Rectal smooth muscle tissue (tissue), 1 donor: ENCODE results near the gene CAMTA2.

Experiments
- H3K27ac ChIP-seq: one replicate; pipeline ENCODE4 v1.7.0; 2013; ENCODE audit warnings: low read depth, low read length, inconsistent platforms
- H3K27me3 ChIP-seq: one replicate; pipeline ENCODE4 v1.7.0; 2013; ENCODE audit warnings: low read length; ENCODE audit not compliant: control insufficient read depth, insufficient read depth
- H3K36me3 ChIP-seq: one replicate; pipeline ENCODE4 v1.7.0; 2013; ENCODE audit warnings: low read length; ENCODE audit not compliant: control insufficient read depth, insufficient read depth
- H3K4me1 ChIP-seq: one replicate; pipeline ENCODE4 v1.7.0; 2013; ENCODE audit warnings: low read length; ENCODE audit not compliant: control insufficient read depth, insufficient read depth
- H3K4me3 ChIP-seq: one replicate; pipeline ENCODE4 v1.7.0; 2013; ENCODE audit warnings: low read length
- H3K9ac ChIP-seq: one replicate; pipeline ENCODE4 v1.7.0; 2013; ENCODE audit warnings: low read length

The CAMTA2 gene

GRCh38 chr17:4971826-4972225 lies 15.6 kb downstream of the CAMTA2 start:
- H3K27ac ChIP-seq: peak overlapping the region; percentile 38
- H3K36me3 ChIP-seq: peaks cover 21% of the 10 kb centered on the region
- H3K4me1 ChIP-seq: peaks cover 15% of the 10 kb centered on the region
- H3K27me3 ChIP-seq: no peaks in the 10 kb centered on the region
- H3K4me3 ChIP-seq: no peak overlapping the region
- H3K9ac ChIP-seq: no peak overlapping the region

GRCh38 chr17:4970273-4970672 lies 17.2 kb downstream of the CAMTA2 start:
- H3K27me3 ChIP-seq: no peaks in the 10 kb centered on the region
- H3K4me1 ChIP-seq: peaks cover 22% of the 10 kb centered on the region
- peak overlapping the region; percentile 91 for H3K27ac ChIP-seq
- H3K36me3 ChIP-seq: peaks cover 22% of the 10 kb centered on the region
- H3K9ac ChIP-seq: no peak overlapping the region
- H3K4me3 ChIP-seq: no peak overlapping the region

GRCh38 chr17:4969551-4970173 lies 17.8 kb downstream of the CAMTA2 start:
- H3K9ac ChIP-seq: no peak overlapping the region
- H3K4me3 ChIP-seq: peak overlapping the region; percentile 80
- peaks cover 22% of the 10 kb centered on the region for H3K4me1 ChIP-seq
- peak overlapping the region; percentile 91 for H3K27ac ChIP-seq
- H3K36me3 ChIP-seq: peaks cover 23% of the 10 kb centered on the region
- H3K27me3 ChIP-seq: no peaks in the 10 kb centered on the region

- H3K4me1 ChIP-seq: peaks cover 22% of the 10 kb centered on the region
- H3K27me3 ChIP-seq: no peaks in the 10 kb centered on the region
- peak overlapping the region; percentile 91 for H3K27ac ChIP-seq
- peaks cover 21% of the 10 kb centered on the region for H3K36me3 ChIP-seq
- H3K9ac ChIP-seq: no peak overlapping the region
- peak overlapping the region; percentile 80 for H3K4me3 ChIP-seq
Observed at GRCh38 chr17:4969047-4969550, 18.4 kb downstream of the CAMTA2 start.

GRCh38 chr17:4968486-4969046 lies 18.9 kb downstream of the CAMTA2 start:
- Histone ChIP-seq H3K36me3 (peaks cover 18% of the 10 kb centered on the region), H3K9ac (peak overlapping the region; percentile 83), H3K4me1 (peaks cover 22% of the 10 kb centered on the region), H3K27me3 (no peaks in the 10 kb centered on the region), H3K27ac (peak overlapping the region; percentile 91), H3K4me3 (peak overlapping the region; percentile 80)

GRCh38 chr17:4967539-4968485 lies 19.7 kb downstream of the CAMTA2 start, which contains the start of gene SPAG7:
Gene SPAG7, minus strand, starts transcription at chr17:4967817. Its CDS starts 13 bp downstream, at chr17:4967804.
- Histone ChIP-seq H3K27me3 (no peaks in the 10 kb centered on the region), H3K27ac (peak within 1 kb of the TSS; percentile 91), H3K4me3 (peak within 1 kb of the TSS; percentile 84), H3K4me1 (peaks cover 22% of the 10 kb centered on the region), H3K36me3 (peaks cover 11% of the 10 kb centered on the region), H3K9ac (peak within 1 kb of the TSS; percentile 94)

GRCh38 chr17:4966844-4967538 lies 20.5 kb downstream of the CAMTA2 start:
- Histone ChIP-seq H3K27ac (peak overlapping the region; percentile 91), H3K36me3 (peaks cover 9% of the 10 kb centered on the region), H3K9ac (peak overlapping the region; percentile 94), H3K4me3 (peak overlapping the region; percentile 84), H3K27me3 (no peaks in the 10 kb centered on the region), H3K4me1 (peaks cover 22% of the 10 kb centered on the region)

GRCh38 chr17:4965311-4965986 lies 22.0 kb downstream of the CAMTA2 start:
- Histone ChIP-seq H3K4me1 (peaks cover 22% of the 10 kb centered on the region), H3K27ac (no peak overlapping the region), H3K4me3 (no peak overlapping the region), H3K9ac (no peak overlapping the region), H3K27me3 (no peaks in the 10 kb centered on the region), H3K36me3 (peaks cover 6% of the 10 kb centered on the region)

- H3K27me3 ChIP-seq: no peaks in the 10 kb centered on the region
- H3K36me3 ChIP-seq: peaks cover 14% of the 10 kb centered on the region
- no peaks in the 10 kb centered on the region for H3K4me1 ChIP-seq
- H3K27ac ChIP-seq: no peak overlapping the region
- no peak overlapping the region for H3K4me3 ChIP-seq
- H3K9ac ChIP-seq: no peak overlapping the region
Observed at GRCh38 chr17:4960279-4960922, 27.1 kb downstream of the CAMTA2 start.

- H3K27ac ChIP-seq: no peak overlapping the region
- H3K9ac ChIP-seq: no peak overlapping the region
- no peak overlapping the region for H3K4me3 ChIP-seq
- no peaks in the 10 kb centered on the region for H3K27me3 ChIP-seq
- peaks cover 11% of the 10 kb centered on the region for H3K36me3 ChIP-seq
- no peaks in the 10 kb centered on the region for H3K4me1 ChIP-seq
Observed at GRCh38 chr17:4959261-4959965, 28.1 kb downstream of the CAMTA2 start.

GRCh38 chr17:4958102-4958501 lies 29.4 kb downstream of the CAMTA2 start:
- Histone ChIP-seq H3K4me3 (no peak overlapping the region), H3K27me3 (no peaks in the 10 kb centered on the region), H3K9ac (no peak overlapping the region), H3K27ac (no peak overlapping the region), H3K36me3 (peaks cover 11% of the 10 kb centered on the region), H3K4me1 (no peaks in the 10 kb centered on the region)
